HL-60/S4 treated with phorbol 12-myristate 13-acetate at 8.2 ng/mL for 4 days and 3 days (cell line): Measurements from ENCODE around the gene TRMT112.
"Not testable (repeated sequence)": the region's sequence is repeated elsewhere in the genome, so short reads cannot be mapped to it uniquely, and the experiment has no call there.

Experiments used
- in situ Hi-C: fragments of 300-500 bp; cut with MboI; formaldehyde crosslinking; loops from 2 replicates; pipeline ENCODE4 v1.15.0; 2022; ENCODE audit warnings: low sequenced_read_pairs

Gene TRMT112

DNA sequence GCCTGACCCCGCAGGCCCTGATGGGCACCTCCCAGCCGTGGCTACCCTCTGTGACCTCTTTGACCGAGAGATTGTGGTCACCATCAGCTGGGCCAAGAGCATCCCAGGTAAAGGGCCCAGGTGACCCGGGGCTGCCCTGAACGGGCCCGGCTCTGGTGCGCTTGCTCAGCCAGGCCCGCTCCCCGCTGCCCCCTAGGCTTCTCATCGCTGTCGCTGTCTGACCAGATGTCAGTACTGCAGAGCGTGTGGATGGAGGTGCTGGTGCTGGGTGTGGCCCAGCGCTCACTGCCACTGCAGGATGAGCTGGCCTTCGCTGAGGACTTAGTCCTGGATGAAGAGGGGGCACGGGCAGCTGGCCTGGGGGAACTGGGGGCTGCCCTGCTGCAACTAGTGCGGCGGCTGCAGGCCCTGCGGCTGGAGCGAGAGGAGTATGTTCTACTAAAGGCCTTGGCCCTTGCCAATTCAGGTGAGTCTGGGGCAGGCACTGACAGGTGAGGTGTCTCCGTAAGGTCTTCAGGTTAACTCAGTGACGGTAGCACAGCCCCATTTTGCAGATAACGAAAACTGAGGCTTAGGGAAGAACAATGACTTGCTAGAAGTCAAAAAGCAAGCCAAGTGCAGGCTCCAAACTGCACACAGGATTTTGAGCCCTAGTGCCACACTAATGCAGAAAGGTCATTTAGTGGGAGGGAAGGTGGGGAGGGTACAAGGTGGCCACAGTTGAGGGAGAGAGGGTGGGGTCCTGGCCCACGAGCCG lies 2.4 kb downstream of the TRMT112 start:
- in situ Hi-C loops = no loop called here

GRCh38 chr11:64314146-64314804 lies 3.1 kb downstream of the TRMT112 start:
- in situ Hi-C loops = no loop called here

GRCh38 chr11:64313491-64314145 lies 3.7 kb downstream of the TRMT112 start:
- in situ Hi-C loops = no loop called here

GRCh38 chr11:64312947-64313346 lies 4.4 kb downstream of the TRMT112 start:
- in situ Hi-C loops = no loop called here

- in situ Hi-C loops = not testable (repeated sequence)
Observed at GRCh38 chr11:64307795-64308194, 9.6 kb downstream of the TRMT112 start.

DNA sequence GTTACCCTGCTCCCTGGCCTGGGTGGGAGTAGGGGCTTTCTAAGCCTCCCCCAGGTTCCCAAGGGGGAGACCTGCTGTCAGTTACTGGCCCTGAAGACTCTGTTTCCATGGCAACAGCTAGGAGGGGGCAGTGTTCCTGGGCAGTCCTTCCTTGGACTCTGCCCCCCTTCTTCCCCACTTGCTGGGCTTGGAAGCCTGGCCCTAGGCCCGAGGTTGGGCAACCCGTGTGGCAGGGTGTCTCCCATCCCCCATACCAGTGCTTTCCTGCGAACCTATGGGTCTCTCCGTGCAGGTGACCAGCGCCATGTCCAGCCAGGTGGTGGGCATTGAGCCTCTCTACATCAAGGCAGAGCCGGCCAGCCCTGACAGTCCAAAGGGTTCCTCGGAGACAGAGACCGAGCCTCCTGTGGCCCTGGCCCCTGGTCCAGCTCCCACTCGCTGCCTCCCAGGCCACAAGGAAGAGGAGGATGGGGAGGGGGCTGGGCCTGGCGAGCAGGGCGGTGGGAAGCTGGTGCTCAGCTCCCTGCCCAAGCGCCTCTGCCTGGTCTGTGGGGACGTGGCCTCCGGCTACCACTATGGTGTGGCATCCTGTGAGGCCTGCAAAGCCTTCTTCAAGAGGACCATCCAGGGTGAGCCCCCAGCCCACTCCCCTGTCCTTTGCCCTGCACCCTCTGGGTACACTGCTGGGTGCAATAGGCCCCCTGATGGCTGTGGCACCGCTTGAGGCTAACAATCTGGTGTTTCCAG lies 10.3 kb downstream of the TRMT112 start:
- in situ Hi-C loops = no loop called here

- in situ Hi-C loops = no loop called here
Observed at GRCh38 chr11:64306563-64306875, 10.8 kb downstream of the TRMT112 start.

DNA sequence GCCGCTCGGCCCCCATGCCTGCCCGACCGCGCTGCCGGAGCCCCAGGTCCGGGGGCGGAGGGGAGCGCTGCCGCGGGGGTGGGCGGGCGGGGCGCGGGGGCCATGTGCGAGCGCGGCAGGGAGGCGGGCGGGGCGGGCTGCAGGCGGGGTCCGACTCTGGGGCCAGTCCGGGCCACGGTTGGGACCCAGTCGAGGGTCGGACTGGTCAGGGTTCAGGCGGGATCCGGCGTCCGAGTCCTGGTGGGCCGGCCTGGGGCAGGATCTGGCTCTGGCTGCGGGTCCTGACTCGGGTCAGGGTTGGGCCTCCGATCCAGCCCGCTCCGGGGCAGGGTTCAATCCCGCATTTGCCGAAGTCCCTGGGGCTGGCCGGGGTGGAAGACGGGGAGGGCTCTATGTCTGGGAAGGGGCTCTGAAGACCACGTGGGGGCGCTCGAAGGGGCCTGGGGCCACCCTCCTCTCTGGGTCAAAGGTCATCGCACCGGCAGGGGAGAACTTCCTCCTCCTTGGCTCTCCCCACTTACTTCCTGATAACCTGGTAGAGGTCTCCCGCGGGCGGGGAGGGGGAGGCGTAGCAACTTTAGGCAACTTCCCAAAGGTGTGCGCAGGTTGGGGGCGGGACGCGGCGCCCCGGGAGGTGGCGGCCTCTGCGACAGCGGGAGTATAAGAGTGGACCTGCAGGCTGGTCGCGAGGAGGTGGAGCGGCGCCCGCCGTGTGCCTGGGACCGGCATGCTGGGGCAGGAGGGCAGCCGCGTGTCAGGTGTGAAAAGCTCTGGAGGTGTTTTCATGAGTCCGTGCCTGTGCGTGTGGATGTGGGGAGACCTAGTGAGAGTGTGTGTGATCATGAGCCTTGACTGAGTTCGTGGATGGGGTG lies 11.4 kb downstream of the TRMT112 start:
- in situ Hi-C loops = no loop called here

GRCh38 chr11:64305075-64305690 lies 12.2 kb downstream of the TRMT112 start, which contains the start of gene ESRRA:
ESRRA (plus strand) TSS chr11:64305524; CDS start chr11:64307180, 1,656 bp downstream.
- in situ Hi-C loops = no loop called here

DNA sequence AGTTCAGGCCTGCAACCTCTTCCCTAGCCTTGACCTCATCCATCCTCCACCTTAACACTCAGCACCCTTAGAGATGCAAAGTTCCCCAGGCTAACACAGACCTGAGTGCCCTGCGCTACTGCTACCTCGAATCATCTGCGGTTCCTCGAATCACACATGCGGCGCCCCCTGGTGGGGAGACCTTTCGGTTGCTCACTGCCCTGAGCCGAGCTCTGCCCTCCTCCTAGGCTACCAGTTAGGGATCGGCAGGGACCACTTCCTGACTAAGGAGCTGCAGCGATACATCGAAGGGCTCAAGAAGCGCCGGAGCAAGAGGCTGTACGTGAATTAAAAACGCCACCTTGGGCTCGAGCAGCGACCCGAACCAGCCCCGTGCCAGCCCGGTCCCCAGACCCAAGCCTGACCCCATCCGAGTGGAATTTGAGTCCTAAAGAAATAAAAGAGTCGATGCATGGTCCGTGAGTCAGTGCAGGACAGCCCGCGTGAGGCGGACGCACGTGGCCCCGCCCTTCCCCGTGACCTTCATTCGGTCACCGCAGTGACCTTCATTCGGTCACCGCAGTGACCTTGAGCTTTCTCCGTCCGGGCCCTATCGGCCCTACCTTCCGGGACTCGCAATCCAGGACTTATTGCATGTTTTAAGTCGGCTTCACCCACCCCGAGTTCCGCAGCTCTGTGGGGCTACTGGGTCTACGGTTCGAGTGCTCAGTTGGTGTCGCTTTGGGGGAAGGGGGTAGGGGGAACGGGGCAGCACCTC lies 12.9 kb downstream of the TRMT112 start:
- in situ Hi-C loops = no loop called here

- in situ Hi-C loops = no loop called here
Observed at GRCh38 chr11:64304032-64304315, 13.4 kb downstream of the TRMT112 start.

- in situ Hi-C loops = no loop called here
Observed at GRCh38 chr11:64303109-64304031, 14.0 kb downstream of the TRMT112 start.

DNA sequence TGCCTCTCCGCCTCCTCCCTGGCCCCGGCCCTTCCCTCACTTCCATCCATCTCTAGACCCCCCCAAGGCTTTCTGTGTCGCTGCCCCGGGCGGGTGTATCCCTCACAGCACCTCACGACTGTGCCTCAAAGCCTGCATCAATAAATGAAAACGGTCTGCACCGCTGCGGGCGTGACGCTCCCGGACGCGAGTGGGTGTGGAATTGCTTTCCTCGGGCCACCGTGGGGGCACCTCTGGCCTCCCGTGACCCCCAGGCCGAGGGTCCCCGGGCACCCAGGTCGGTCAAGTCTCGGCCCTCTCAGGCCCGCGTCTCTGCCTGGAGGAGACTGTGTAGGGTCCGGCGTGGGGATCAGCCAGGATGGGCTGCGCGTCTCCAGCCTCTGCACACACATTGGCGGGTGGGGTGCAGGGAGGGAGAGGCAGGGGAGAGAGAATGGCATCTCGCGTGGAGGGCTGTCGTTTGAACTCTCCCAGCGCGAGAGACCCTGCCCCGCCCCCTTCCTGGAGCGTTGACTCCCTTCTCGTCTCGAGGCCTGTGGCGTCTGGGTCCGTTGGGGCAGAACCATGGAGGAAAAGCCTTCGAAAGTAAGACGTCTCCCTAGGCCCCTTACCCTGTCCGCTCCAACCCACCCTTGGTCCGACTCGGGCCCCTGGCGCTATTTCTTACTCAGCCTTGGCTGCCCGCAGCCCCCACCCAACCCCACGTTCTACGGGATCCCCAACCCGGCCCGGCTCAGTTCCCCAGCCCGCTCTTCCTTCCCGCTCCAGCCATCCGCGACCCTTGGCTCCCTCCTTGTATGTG lies 17.3 kb downstream of the TRMT112 start, which contains the start of gene CATSPERZ:
Gene CATSPERZ, plus strand, starts transcription at position 512 of the 802 bp plus-strand sequence. Its CDS starts 53 bp downstream, at position 565.
- in situ Hi-C loops = no loop called here

DNA sequence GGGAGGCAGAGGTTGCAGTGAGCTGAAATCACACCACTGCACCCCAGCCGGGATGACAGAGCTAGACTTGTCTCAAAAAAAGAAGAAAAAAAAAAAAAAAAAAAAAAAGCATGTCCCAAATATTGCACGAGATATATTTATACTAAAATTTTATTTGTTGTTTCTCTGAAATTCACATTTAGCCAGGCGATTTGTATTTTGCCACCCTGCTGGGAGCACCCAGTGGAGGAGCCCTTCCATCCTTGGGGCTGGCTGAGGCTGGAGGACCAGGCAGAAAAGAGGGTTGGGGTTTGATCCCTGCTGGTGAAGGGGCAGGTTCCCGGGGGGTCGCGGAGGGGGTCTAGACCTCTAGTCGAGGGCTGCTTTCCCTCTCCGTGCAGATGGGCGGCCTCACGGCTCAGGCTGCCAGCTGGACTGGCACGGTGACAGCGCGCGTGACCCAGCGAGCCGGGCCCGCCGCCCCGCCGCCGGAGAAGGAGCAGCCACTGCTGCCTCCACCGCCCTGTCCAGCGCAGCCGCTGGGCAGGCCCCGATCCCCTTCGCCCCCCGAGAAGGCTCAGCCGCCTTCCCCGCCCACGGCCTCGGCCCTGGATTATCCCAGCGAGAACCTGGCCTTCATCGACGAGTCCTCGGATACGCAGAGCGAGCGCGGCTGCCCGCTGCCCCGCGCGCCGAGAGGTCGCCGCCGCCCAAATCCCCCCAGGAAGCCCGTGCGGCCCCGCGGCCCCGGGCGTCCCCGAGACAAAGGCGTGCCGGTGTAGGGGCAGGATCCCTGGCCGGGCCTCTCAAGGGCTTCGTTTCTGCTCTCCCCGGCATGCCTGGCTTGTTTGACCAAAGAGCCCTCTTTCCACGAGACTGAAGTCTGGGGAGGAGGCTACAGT lies 18.2 kb downstream of the TRMT112 start:
- in situ Hi-C loops = no loop called here

- in situ Hi-C loops = no loop called here
Observed at GRCh38 chr11:64297699-64298358, 19.5 kb downstream of the TRMT112 start.
